Activated naive CD4-positive, alpha-beta T cell treated with anti-CD3 and anti-CD28 coated beads for 36 hours (primary cell): ENCODE data around the gene IP6K3. TPM values are rescaled to one million over a fixed set of nuclear protein-coding genes. Genes with fewer than 3 reads are reported as not detected.

Experiments
- CTCF ChIA-PET: fragments of 350-600 bp; sonication (Branson Sonifier 250); formaldehyde crosslinking; loops from one replicate; lab custom pipeline; 2021; ENCODE audit warnings: antibody characterized with exemption; lab: Charles Lee
- DNase-seq: peaks from one replicate; pipeline ENCODE4 v3.0.0-alpha.2; 2020
- H3K27ac Mint-ChIP-seq: one replicate; pipeline ENCODE4 v1.8.0; 2021; ENCODE audit warnings: mild to moderate bottlenecking, mixed read lengths
- H3K27me3 Mint-ChIP-seq: one replicate; pipeline ENCODE4 v1.8.0; 2021; ENCODE audit warnings: low read depth, mixed read lengths
- H3K36me3 Mint-ChIP-seq: one replicate; pipeline ENCODE4 v1.8.0; 2021; ENCODE audit warnings: low read depth, mixed read lengths
- H3K4me1 Mint-ChIP-seq: one replicate; pipeline ENCODE4 v1.8.0; 2021; ENCODE audit warnings: low read depth, mixed read lengths
- H3K4me3 Mint-ChIP-seq: one replicate; pipeline ENCODE4 v1.8.0; 2021; ENCODE audit warnings: mild to moderate bottlenecking, moderate library complexity, mixed read lengths
- H3K9me3 Mint-ChIP-seq: one replicate; pipeline ENCODE4 v1.8.0; 2021; ENCODE audit warnings: mixed read lengths
- intact Hi-C: fragments of 100-400 bp; cut with micrococcal nuclease; formaldehyde crosslinking; loops from one replicate; pipeline ENCODE4 v1.15.1; 2023
- total RNA-seq, 2 experiments: library from RNA; stranded (reverse); gene quantifications; one replicate each; pipeline ENCODE4 v1.2.3, GENCODE V29; 2021

IP6K3 gene
- total RNA-seq, 2 experiments from 2014 or later, result not detected

DNA sequence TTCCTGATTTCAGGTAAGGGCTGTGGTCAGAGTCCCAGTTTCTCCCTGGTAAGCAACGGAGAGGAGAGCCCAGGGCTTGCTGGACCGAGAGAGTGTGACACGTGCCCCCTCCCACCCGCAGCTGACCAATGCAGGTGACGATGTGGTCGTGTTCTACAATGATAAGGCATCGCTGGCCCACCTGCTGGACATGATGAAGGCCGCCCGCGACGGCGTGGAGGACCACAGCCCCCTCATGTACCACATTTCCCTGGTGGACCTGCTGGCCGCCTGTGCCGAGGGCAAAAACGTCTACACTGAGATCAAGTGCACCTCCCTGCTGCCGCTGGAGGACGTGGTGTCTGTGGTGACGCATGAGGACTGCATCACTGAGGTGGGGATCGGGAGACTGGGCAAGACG lies 66.9 kb downstream of the IP6K3 start:
- Mint-ChIP-seq H3K4me1 (peaks cover 11% of the 10 kb centered on the region), H3K9me3 (no peaks in the 10 kb centered on the region), H3K27me3 (no peaks in the 10 kb centered on the region), H3K36me3 (peaks cover 40% of the 10 kb centered on the region), H3K27ac (no peak overlapping the region), H3K4me3 (no peak overlapping the region)
- DNase-seq, result no peak
- CTCF ChIA-PET, result interaction anchor here (0.6 to 1.1 kb wide), 2 partner anchors 14 to 18 kb away, joined by 3 read pairs; no protein-coding TSS in a partner anchor
- intact Hi-C loops, result no loop called here

DNA sequence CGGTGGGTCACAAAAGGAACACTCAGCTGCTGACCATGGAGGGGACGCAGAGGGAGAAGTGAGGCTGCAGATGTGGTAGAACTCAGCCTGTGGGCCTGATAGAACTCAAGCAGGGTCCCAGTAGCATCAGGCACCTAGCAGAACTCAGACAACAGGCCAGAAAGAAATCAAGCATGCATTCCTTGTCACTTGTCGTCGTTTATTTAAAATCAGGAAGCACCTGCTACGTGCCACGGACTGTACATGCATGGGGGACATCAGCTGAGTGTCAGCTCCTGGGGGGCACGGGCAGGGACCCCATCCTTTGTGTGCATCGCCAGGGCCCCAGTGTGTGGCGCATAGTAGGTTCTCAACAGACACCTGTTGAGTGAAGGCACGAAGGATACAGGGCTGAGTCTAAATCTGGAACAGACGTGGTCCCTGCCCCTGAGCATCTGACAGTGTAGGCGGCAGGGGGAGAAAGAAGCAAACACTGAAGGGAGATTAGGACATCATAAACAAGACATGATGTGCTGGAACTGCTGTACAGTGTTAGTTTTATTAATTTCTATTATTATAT lies 67.7 kb downstream of the IP6K3 start:
- CTCF ChIA-PET, result interaction anchor here (0.6 to 1.1 kb wide), 2 partner anchors 14 to 17 kb away, joined by 3 read pairs; no protein-coding TSS in a partner anchor
- H3K36me3 Mint-ChIP-seq, result peaks cover 39% of the 10 kb centered on the region

DNA sequence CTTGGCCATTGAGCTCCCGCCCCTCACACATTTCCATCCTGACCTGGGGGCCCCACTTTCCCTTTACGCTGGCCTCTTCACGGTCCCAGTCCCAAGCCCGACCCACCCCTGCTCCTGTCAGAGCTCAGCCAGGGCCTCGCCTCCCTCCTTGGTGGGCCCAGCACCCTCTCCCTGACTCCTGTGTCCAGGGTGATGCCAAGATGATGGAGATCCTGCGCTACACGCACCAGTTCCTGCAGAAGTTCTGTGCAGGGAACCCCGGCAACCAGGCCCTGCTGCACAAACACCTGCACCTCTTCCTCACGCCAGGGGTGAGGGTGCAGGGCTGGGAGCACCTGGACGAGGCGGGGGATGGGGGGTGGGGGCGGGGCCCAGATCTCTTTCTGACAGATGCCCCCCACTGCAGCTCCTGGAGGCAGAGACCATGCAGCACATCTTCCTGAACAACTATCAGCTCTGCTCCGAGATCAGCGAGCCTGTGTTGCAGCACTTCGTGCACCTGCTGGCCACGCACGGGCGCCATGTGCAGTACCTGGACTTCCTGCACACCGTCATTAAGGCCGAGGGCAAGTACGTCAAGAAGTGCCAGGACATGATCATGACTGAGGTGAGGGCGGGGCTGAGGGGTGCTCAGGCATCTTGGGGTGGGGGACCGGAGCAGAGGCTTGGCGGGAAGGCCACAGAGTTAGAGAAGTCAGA lies 68.3 kb downstream of the IP6K3 start:
- intact Hi-C loops, result no loop called here
- no peaks in the 10 kb centered on the region for H3K27me3 Mint-ChIP-seq
- no peak for DNase-seq
- H3K9me3 Mint-ChIP-seq, result no peaks in the 10 kb centered on the region
- CTCF ChIA-PET, result interaction anchor here (1.1 kb wide), 1 partner anchor 15 kb away, joined by 3 read pairs; no protein-coding TSS in a partner anchor
- peaks cover 9% of the 10 kb centered on the region for H3K4me1 Mint-ChIP-seq
- H3K27ac Mint-ChIP-seq, result no peak overlapping the region
- no peak overlapping the region for H3K4me3 Mint-ChIP-seq
- peaks cover 35% of the 10 kb centered on the region for H3K36me3 Mint-ChIP-seq

More for the DNA sequence above, 67.7 kb downstream of the IP6K3 start:
- intact Hi-C loops, result no loop called here
- peaks cover 11% of the 10 kb centered on the region for H3K4me1 Mint-ChIP-seq
- no peak for DNase-seq
- H3K27me3 Mint-ChIP-seq, result no peaks in the 10 kb centered on the region
- H3K9me3 Mint-ChIP-seq, result no peaks in the 10 kb centered on the region
- H3K4me3 Mint-ChIP-seq, result no peak overlapping the region
- no peak overlapping the region for H3K27ac Mint-ChIP-seq

DNA sequence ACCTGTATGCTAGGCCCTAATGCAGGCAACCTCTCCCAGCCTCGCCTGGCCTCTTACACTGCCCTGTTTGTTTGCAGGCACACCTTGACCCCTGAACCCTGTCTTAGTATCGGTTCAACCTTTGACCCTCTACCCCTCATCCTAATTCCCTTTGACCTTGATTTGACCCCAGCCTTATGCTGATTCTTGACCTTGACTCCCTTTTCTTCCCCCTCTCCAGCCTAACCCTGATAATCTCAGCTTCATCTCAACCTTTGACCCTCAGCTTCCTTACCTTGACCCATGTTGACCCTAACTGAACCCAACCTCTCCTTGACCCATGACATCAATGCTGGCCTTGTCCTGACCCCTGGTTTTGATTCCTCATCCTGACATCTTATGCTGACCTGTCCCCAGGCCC lies 69.0 kb downstream of the IP6K3 start:
- Mint-ChIP-seq H3K4me1 (peaks cover 5% of the 10 kb centered on the region), H3K36me3 (peaks cover 35% of the 10 kb centered on the region), H3K4me3 (no peak overlapping the region), H3K27ac (no peak overlapping the region), H3K9me3 (no peaks in the 10 kb centered on the region), H3K27me3 (no peaks in the 10 kb centered on the region)
- CTCF ChIA-PET, result no interaction called here
- no peak for DNase-seq
- intact Hi-C loops, result no loop called here

DNA sequence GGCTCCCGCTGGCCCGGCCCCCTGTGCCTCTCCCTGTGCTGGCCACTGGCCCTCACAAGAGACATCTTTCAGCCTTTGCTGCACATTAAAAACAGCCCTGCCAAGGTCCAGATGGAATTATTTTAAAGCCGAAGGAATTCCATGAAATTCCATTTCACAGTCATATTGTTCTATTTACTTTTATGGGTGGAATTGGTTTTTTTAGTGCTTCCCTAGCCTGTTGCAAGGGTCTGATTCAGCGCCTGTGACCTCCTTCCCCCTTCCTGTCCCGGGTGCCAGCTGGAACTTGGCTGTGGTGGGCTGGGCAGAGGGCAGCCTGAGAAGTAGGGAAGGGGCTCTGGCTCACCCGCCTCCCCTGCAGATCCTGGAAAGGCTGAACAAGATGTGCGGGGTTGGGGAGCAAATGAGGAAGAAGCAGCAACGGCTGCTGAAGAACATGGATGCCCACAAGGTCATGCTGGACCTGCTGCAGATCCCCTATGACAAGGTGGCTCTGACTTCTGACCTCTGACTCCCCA lies 69.5 kb downstream of the IP6K3 start:
- Mint-ChIP-seq H3K4me1 (peaks cover under 1% of the 10 kb centered on the region), H3K9me3 (no peaks in the 10 kb centered on the region), H3K27me3 (no peaks in the 10 kb centered on the region), H3K36me3 (peaks cover 33% of the 10 kb centered on the region), H3K27ac (no peak overlapping the region), H3K4me3 (no peak overlapping the region)
- CTCF ChIA-PET, result no interaction called here
- intact Hi-C loops, result no loop called here
- DNase-seq, result no peak

DNA sequence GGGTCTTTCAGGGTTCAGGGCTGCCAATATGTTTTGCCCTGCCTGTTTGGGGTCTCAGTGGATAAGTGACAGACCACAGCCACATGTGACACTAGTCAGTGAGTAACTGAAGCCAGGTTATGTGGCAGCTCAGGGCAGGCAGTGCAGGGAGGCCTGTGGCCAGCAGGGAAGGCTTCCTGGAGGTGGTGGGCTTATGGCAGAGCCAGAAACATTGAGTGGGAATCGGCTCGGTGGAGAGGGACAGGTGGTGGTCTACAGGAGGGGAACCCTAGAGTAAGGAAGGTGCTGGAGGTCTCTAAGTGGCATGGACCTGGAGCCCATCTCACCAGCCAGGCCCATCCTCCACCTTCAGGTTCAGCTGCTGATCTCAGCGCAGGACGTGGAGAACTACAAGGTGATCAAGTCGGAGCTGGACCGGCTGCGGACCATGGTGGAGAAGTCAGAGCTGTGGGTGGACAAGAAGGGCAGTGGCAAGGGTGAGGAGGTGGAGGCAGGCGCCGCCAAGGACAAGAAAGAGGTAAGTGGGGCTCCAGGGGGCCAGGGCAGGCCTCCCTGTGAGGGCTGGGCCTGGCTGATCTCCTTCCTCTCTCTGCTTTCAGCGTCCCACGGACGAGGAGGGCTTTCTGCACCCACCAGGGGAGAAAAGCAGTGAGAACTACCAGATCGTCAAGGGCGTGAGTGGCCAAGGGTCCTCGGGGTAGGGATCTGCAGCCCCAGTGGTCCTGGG lies 70.1 kb downstream of the IP6K3 start:
- Mint-ChIP-seq H3K4me1 (no peaks in the 10 kb centered on the region), H3K36me3 (peaks cover 37% of the 10 kb centered on the region), H3K27me3 (no peaks in the 10 kb centered on the region), H3K4me3 (no peak overlapping the region), H3K9me3 (no peaks in the 10 kb centered on the region), H3K27ac (no peak overlapping the region)
- no peak for DNase-seq
- intact Hi-C loops, result no loop called here
- CTCF ChIA-PET, result no interaction called here

DNA sequence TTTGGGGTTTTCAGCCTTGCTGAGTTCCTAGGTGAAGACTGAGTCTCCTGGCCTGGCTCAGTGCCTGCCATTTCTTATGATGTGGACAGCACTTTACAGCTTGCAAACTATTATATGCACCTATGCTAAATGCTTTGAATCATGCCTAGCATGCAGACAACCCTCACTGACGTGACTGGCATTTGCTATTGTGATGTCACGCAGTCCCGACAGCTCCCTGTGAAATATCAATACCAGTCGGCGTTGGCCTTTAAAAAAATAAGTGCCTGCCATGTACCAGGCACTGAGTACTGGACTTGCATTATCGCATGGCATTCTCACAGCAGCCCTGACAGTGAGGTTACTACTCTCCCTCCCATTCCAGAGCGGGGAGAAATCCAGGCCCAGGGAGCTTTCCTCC lies 70.7 kb downstream of the IP6K3 start:
- Mint-ChIP-seq H3K36me3 (peaks cover 36% of the 10 kb centered on the region), H3K27me3 (no peaks in the 10 kb centered on the region), H3K4me3 (no peak overlapping the region), H3K9me3 (no peaks in the 10 kb centered on the region), H3K4me1 (no peaks in the 10 kb centered on the region), H3K27ac (no peak overlapping the region)
- DNase-seq, result no peak
- intact Hi-C loops, result no loop called here
- CTCF ChIA-PET, result no interaction called here

DNA sequence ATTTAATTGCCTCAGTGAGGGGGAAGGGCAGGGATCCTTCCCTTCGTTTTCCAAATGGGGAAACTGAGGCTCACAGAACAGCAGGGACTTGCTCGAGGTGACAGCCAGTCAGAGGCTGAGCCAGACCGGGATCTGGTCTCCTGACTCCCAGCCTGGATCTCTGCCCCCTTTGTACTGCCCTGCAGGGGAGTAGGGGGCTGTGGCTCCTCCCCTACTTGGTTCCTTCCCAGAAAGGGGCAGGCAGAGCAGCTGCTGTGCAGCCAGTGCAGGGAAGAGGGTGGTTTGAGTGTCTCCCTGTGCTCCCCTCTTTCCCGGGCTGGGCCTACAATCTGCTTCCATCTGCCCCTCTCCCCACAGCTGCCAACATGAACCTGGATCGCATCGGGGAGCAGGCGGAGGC lies 72.9 kb downstream of the IP6K3 start:
- peaks cover 6% of the 10 kb centered on the region for H3K4me1 Mint-ChIP-seq
- DNase-seq, result no peak
- H3K9me3 Mint-ChIP-seq, result no peaks in the 10 kb centered on the region
- no peak overlapping the region for H3K4me3 Mint-ChIP-seq
- CTCF ChIA-PET, result no interaction called here
- intact Hi-C loops, result no loop called here
- peaks cover 37% of the 10 kb centered on the region for H3K36me3 Mint-ChIP-seq
- H3K27ac Mint-ChIP-seq, result no peak overlapping the region
- H3K27me3 Mint-ChIP-seq, result no peaks in the 10 kb centered on the region

DNA sequence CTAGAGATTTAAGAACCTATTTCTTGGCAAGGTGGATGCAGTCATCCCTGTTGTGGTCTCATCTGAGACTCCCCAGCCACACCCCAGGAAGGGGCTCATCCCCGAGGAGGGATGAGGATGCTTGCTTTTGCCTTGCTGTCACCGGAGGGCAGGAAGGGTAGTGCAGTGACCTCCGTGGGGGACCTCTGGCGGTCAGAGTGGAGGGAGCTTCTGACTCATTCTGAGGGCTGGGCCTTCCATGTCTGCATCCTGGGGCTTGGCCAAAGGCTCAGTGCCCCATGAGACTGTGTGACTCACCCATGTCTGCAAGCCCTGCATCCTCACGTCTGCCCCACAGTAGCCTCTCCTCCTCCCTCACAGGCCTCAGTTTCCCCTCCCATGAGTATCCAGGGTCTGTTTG lies 73.9 kb downstream of the IP6K3 start:
- intact Hi-C loops, result no loop called here
- peaks cover 41% of the 10 kb centered on the region for H3K36me3 Mint-ChIP-seq
- CTCF ChIA-PET, result interaction anchor here (1.0 kb wide), 1 partner anchor 98 kb away, joined by 3 read pairs; no protein-coding TSS in a partner anchor

DNA sequence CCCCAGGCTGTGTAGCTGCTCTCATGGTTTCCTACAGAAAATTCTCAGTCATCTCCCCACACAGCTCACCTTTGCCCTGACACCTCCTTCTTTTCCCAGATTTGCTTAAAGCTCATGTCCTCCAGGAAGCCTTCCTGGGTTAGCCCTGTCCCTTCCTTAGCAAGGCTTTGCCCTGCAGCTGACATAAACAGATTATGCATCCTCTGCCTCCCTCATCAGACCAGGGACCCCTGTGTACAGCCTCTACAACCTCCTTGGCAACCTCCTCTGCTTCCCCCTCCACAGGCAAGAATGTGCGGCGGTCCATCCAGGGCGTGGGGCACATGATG lies 75.0 kb downstream of the IP6K3 start:
- H3K4me3 Mint-ChIP-seq, result no peak overlapping the region
- H3K4me1 Mint-ChIP-seq, result peaks cover 16% of the 10 kb centered on the region
- no peak for DNase-seq
- H3K27me3 Mint-ChIP-seq, result no peaks in the 10 kb centered on the region
- H3K27ac Mint-ChIP-seq, result no peak overlapping the region
- CTCF ChIA-PET, result interaction anchor here (0.6 to 1.0 kb wide), 2 partner anchors 99 to 160 kb away, joined by 3 to 4 read pairs; no protein-coding TSS in a partner anchor
- intact Hi-C loops, result no loop called here
- H3K9me3 Mint-ChIP-seq, result no peaks in the 10 kb centered on the region
- H3K36me3 Mint-ChIP-seq, result peaks cover 38% of the 10 kb centered on the region

More for the DNA sequence above, 73.9 kb downstream of the IP6K3 start:
- no peak overlapping the region for H3K27ac Mint-ChIP-seq
- DNase-seq, result no peak
- H3K4me1 Mint-ChIP-seq, result peaks cover 16% of the 10 kb centered on the region
- no peaks in the 10 kb centered on the region for H3K9me3 Mint-ChIP-seq
- no peak overlapping the region for H3K4me3 Mint-ChIP-seq
- H3K27me3 Mint-ChIP-seq, result no peaks in the 10 kb centered on the region
